NCI-H1048 (cell line): ENCODE results near the gene ZNF722.
"Not testable (repeated sequence)": the region's sequence is repeated elsewhere in the genome, so short reads cannot be mapped to it uniquely, and the experiment has no call there.

Experiments
- DNase-seq: peaks from one replicate; lab custom pipeline; 2025; lab: John Stamatoyannopoulos, UW

Gene ZNF722

DNA sequence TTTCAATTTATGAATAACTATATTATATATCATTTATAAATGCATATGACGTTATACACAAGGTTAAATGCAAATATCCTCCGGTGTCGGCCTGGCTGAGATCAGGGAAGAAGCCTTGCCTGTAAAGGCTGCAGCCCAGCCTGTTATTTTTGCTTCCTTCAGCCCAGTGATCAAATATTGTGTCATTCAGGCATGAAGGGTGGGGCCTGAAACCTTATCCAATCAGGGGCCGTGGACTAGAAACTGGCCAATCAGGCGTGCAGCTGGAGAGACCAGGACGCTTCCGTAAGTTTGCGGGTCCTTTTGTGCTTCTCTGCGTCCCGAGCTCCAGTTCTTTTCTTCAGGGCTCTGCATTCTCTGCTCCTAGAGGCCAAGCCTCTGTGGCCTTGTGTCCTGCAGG lies at the start of gene ZNF722:
ZNF722 (plus strand) TSS at position 301 of the 400 bp plus-strand sequence. CDS start 113 bp downstream, outside the sequence.
- no peak for DNase-seq

DNA sequence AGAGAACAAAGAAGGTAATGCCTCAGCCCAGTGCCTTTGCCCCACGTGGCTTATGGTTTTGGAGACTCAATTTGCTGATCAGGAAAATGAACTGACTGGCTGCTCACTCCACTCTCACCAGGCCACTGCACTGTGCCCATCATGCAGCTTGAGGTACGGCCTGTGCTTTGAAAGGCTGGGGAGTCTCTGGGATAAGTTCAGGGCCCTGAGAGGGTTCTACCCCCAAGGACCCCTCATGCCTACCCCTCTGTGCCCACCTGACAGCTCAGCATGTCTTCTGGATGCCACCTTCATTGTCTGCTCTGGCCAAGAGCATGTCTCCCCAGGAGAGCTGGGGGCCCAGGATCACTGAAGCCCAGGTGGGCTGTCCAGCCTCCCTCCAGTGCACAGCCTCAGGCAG lies 45.5 kb upstream of the ZNF722 start:
- DNase-seq: no peak

DNA sequence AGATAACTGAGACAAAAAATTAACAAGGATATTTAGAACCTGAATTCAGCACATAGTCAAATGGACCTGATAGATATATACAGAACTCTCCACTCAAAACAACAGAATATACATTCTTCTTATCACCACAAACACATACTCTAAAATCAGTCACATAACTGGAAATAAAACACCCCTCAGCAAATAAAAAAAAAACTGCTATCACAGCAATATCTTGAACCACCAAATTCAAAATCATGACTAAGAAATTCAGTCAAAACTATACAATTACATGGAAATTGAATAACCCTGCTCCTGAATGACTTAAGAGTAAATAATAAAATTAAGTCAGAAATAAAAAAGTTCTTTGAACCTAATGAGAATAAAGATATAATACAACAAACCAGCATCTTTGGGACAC lies 30.0 kb upstream of the ZNF722 start:
- no peak for DNase-seq

DNA sequence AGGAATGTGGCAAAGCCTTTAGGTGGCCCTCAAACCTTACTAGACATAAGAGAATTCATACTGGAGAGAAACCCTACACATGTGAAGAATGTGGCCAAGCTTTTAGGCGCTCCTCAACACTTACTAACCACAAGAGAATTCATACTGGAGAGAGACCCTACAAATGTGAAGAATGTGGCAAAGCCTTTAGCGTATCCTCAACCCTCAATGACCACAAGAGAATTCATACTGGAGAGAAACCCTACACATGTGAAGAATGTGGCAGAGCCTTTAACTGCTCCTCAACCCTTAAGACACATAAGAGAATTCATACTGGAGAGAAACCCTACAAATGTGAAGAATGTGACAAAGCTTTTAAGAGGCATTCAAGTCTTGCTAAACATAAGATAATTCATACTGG lies 16.8 kb downstream of the ZNF722 start:
- DNase-seq: not testable (repeated sequence)

DNA sequence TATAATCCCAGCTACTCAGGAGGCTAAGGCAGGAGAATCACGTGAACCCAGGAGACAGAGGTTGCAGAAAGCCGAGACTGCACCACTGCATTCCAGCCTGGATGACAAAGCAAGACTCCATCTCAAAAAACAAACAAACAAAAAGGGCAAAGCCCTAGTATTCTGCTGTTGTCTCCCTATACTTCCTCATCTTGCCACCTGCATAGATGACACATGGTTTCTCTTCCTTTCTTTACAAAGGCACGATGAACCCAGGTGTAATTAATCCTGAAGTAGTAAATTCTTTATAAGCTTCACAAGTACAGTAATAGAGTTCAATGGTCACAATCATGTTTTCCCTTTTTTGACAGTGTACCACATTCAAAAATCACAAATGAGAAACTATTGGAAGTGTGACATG lies 36.7 kb downstream of the ZNF722 start:
- DNase-seq: no peak

DNA sequence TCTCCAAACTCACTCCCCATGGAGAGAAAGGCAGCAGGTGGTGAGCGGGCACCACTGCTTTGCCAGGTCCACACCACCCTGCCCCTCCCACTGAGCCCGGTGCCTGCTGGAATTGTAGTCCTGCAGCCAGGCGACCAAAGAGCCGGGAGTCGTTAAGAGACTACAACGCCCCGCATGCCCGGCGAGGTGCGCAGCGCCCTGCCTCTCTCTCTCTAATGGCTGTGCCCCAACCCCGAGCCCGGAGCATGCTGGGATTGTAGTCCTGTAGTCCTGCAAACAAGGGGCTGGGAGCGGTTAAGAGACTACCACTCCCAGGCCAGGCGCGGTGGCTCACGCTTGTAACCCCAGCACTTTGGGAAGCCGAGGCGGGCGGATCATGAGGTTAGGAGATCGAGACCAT lies 38.4 kb downstream of the ZNF722 start:
- no peak for DNase-seq

DNA sequence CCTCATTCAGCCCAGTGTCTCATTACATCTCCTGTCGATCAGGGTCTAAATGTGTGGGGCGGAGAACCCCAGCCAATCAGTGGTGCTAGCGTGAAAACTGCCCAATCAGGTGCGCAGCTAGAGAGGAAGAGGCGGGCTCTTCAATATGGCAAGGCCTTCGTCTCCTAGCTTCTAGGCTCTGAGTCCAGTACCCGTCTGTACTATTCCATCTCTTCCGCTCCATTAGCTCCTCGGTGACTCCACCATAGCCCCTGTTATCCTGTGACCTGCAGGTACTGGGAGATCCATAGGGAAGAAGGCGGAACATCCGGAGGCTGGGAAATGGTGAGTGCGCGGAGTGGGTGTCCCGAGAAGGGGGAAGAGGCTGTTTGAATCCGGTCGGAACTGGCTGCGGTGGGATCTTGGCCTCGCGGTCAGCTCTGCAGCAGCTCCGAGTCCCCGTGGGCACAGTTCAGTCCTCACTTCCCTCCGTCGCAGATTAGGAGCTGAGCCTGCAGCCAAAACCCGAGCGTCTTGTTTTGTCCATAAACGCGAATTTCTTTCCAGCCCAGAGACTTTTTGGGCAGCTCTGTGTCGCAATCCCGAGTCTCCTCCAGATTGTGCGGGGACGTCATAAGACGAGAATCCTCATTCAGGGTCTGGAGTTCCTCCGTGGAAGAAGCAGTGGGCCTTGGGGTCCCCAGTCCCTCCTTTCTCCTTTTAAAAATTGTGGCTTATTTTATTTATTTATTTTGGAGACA lies 46.8 kb downstream of the ZNF722 start, which contains the start of gene ZNF727:
ZNF727 (plus strand) TSS at position 134 of the 740 bp plus-strand sequence; CDS start at position 322, 188 bp downstream.
- no peak for DNase-seq

DNA sequence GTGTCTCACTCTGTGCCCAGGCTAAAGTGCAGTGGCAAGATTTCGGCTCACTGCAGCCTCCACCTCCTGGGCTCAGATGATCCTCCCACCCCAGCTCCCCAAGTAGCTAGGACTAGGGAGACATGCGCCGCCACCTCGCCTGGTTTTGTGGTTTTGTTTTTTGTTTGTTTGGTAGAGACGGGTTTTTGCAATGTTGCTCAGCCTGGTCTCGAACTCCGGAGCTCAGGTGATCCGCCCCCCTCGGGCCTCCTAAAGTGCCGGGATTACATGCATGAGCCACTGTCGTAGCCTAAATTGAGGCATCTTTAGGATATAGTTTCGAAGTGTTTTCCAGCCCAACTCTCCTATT lies 47.4 kb downstream of the ZNF722 start:
- DNase-seq: no peak
